Stimulated activated naive CD8-positive, alpha-beta T cell treated with anti-CD3 and anti-CD28 coated beads, Interleukin-15, Interleukin-2, amounts not matched to agents 100 ng/mL and 50 ng/mL, for 24 hours (primary cell): Measurements from ENCODE around the gene CCDC197.
A peak's percentile ranks its signal among the peaks of the same experiment; 100 is the strongest.

ENCODE experiments used
- H3K27ac Mint-ChIP-seq: one replicate; pipeline ENCODE4 v1.8.0; 2021; ENCODE audit warnings: mild to moderate bottlenecking, mixed read lengths
- H3K27me3 Mint-ChIP-seq: one replicate; pipeline ENCODE4 v1.8.0; 2021; ENCODE audit warnings: mixed read lengths
- H3K36me3 Mint-ChIP-seq: one replicate; pipeline ENCODE4 v1.8.0; 2021; ENCODE audit warnings: low read depth, mixed read lengths
- H3K4me1 Mint-ChIP-seq: one replicate; pipeline ENCODE4 v1.8.0; 2021; ENCODE audit warnings: low read depth, mixed read lengths
- H3K4me3 Mint-ChIP-seq: one replicate; pipeline ENCODE4 v1.8.0; 2021; ENCODE audit warnings: mild to moderate bottlenecking, mixed read lengths
- H3K9me3 Mint-ChIP-seq: one replicate; pipeline ENCODE4 v1.8.0; 2021; ENCODE audit warnings: mixed read lengths

Gene CCDC197

DNA sequence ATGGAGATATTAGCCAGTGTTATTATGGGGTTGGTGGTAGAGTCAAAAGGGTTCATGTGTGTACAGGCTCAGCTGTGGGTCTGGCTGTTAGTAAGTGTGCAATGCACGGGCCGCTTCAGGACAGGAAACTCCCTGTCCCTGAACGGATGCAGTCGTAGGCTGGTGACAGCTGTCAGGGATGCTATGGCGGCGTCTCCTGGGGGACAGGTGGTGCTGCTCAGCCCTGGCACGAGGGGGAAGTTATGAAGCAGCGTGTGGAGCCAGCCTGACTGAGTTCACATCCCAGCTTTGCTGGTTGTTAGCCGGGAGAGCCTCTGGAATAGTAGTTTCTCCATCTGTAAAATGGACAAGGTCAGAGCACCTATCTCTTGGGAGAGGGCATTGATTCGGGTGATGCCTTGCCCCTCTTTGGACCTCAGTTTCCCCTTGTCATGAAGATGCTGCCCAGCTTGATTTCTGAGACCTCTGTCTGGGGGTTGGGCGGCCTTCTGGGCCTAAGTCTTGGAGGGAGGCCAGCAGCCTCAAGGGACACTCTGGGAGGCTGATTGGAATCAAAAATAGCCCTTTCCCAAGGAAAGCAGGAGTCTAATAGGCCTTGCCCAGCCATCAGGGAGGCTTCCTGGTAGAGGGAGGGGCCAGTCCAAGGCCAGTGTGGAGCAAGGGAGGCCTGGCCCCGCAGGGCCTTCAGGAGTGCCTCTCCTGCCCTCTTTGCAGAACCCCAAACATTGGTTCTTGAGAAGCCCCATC is 27.8 kb upstream of the CCDC197 start:
- H3K27me3 Mint-ChIP-seq: no peaks in the 10 kb centered on the region
- no peak overlapping the region for H3K4me3 Mint-ChIP-seq
- H3K27ac Mint-ChIP-seq: no peak overlapping the region
- H3K4me1 Mint-ChIP-seq: peaks cover 88% of the 10 kb centered on the region
- peaks cover 6% of the 10 kb centered on the region for H3K9me3 Mint-ChIP-seq
- H3K36me3 Mint-ChIP-seq: no peaks in the 10 kb centered on the region

DNA sequence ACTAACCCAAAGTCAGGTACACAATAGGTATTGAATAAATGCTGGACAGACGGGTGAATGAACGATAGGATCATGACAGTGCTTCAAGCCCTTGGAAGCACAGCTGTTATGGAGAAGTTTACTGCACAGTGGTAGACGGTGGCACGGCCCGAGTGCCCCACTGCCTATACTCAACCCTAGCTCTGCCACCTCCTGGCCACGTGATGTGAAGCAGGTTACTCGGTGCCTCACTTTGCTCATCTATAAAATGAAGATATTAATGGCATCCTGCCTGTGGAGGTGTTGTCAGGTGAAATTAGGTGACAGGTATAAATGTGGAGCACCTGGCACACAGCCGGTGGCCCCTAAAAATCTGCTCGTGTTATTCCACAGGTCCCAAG is 26.5 kb upstream of the CCDC197 start:
- Mint-ChIP-seq H3K4me1 (peaks cover 90% of the 10 kb centered on the region), H3K4me3 (peak overlapping the region; percentile 82)

DNA sequence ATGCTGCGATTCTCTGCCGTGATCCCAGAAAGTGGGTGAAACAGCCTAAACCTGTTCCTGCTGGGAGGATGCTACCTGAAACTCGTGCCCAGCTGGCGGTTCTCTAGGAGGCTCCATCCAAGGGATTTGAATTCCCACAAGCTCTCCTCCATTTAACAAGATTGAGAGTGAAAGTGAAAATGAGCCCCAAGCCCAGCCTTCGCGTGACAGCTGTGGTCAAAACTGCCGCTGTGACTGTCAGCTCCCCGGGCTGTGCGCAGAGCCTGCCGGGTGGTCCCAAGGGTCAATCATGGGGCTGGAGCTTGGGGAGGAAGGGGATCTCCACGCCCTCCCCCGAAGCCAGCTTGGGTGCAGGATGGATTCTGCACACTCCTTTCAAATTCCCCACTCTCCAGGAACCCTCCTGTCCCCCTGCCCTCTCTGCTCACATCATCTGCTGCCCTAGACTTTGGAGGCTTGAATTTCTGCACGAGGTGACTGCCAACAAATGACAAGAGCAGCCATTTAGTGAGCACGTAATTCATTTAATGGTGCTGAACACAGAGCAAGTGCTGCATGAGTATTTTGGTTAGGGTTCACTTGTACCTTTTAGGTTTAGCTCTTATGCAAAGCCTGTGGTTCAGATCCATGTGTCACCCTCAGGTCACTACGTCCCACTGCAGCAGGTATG is 26.0 kb upstream of the CCDC197 start:
- Mint-ChIP-seq H3K4me3 (peak overlapping the region; percentile 82), H3K36me3 (peaks cover 6% of the 10 kb centered on the region), H3K27ac (peak overlapping the region; percentile 96), H3K27me3 (peaks cover 6% of the 10 kb centered on the region), H3K4me1 (peaks cover 90% of the 10 kb centered on the region), H3K9me3 (no peaks in the 10 kb centered on the region)

More for the DNA sequence above, 26.5 kb upstream of the CCDC197 start:
- Mint-ChIP-seq H3K9me3 (no peaks in the 10 kb centered on the region), H3K36me3 (peaks cover 1% of the 10 kb centered on the region), H3K27ac (peak overlapping the region; percentile 96), H3K27me3 (peaks cover 1% of the 10 kb centered on the region)

DNA sequence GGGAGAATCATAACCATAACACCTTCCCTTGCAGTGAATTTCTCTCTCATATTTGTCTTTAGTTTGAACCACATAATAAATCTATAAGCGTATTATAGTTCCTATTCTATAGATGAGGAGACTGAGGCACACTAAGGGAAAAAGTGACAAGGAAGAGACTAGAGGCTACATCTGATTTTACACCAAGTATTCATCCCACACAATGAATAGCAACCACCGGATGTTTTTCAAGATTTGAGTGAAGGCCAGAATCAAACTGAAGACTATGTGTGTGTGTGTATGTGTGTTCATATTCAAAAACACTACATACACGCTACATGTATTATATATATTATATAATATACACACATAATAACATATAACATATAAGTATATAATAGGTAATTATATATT is 25.5 kb upstream of the CCDC197 start:
- Mint-ChIP-seq H3K4me1 (peaks cover 90% of the 10 kb centered on the region), H3K27ac (peak overlapping the region; percentile 96), H3K27me3 (peaks cover 8% of the 10 kb centered on the region)

DNA sequence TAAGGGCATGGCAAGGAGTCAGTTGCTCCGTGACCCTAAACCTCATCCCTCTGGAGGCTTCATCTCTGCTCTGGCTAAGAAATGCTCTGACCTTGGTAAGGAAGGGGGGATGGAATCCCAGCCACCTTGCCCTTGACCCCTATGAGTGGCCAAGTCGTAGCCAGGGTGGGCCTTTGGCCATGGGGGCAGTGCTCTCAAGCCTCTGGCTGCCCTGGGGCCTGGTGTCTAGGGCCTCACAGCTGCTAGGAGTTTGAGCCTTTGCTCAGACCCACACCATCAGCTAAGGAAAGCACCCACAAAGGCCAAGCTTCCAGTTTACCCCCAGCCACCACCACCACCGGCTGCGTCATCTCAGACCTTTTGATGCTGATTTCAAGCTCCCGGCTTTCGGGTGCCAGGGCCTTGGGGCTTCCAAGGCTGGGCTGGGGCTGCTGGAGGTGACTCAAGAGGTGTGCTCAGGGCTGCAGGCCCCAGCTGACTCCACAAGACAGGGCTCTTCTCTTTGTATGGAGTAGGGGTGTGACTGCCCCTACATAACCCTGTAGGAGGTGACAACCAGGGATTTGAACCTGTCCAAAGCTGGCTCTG is 24.4 kb upstream of the CCDC197 start:
- H3K9me3 Mint-ChIP-seq: no peaks in the 10 kb centered on the region
- H3K36me3 Mint-ChIP-seq: peaks cover 18% of the 10 kb centered on the region
- H3K27ac Mint-ChIP-seq: peak overlapping the region; percentile 74
- H3K4me3 Mint-ChIP-seq: peak overlapping the region; percentile 31
- H3K4me1 Mint-ChIP-seq: peaks cover 90% of the 10 kb centered on the region
- peaks cover 13% of the 10 kb centered on the region for H3K27me3 Mint-ChIP-seq

More for the DNA sequence above, 25.5 kb upstream of the CCDC197 start:
- Mint-ChIP-seq H3K4me3 (peak overlapping the region; percentile 82), H3K36me3 (peaks cover 9% of the 10 kb centered on the region), H3K9me3 (no peaks in the 10 kb centered on the region)

DNA sequence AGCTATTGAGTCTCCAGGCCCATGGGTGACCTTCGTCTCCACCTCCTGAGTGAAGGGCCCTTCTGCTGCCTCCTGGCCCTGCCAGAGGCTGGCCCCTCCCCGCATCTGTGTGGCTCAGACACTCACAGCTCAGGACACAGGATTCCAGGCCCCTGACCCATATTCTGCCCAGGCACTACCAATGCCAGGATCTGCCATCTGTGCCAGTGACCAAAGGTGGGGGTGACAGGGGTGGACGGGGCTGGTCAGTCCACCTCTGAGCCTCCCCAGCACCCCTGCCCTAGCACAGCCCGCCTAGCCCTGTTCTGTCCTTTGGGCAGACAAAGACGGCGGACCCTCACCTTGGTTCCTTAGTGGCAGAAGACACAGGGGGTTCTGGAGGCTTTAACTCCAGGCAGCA is 23.5 kb upstream of the CCDC197 start:
- peaks cover 18% of the 10 kb centered on the region for H3K27me3 Mint-ChIP-seq
- peaks cover 27% of the 10 kb centered on the region for H3K36me3 Mint-ChIP-seq
- H3K4me3 Mint-ChIP-seq: no peak overlapping the region
- H3K9me3 Mint-ChIP-seq: no peaks in the 10 kb centered on the region
- H3K27ac Mint-ChIP-seq: no peak overlapping the region
- peaks cover 92% of the 10 kb centered on the region for H3K4me1 Mint-ChIP-seq

DNA sequence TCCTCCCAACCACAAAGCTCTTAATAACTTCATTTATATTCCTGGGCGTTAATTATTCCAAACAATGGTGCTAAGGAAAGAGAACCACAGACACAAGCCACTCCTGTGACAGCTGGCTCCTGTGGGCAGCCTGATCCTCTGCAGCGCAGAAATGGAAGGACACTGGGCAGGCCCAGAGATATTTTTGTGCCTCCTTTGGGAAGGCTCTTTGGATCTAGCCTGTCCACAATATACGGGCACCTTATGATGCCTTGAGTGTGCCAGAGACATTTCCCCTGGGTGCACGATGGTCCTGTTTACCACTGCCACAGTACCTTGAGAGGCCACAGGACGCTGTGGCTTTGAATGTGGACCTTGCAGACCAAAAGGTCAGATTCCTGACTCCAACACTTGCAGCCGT is 22.8 kb upstream of the CCDC197 start:
- Mint-ChIP-seq H3K4me1 (peaks cover 92% of the 10 kb centered on the region), H3K27ac (peak overlapping the region; percentile 49), H3K36me3 (peaks cover 27% of the 10 kb centered on the region)

DNA sequence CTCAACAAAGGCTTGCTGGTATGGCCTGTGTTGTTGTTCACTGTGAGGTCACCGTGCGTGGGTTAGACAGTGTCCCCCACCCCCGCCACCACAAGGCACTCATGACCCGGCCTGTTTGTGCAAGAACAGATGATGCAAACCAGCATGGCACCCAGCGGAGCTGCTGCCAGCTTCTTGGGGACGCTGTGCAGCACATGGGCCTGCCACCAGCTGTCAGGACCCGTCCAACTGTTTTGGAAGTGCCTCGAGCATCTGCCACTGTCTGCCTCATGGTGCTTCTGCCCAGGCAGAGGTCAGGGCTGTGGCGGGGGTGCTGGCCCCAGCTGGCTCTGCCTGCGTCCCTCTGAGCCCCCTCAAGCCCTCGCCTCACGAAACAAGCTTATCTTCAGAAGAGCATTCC is 22.3 kb upstream of the CCDC197 start:
- peak overlapping the region; percentile 49 for H3K27ac Mint-ChIP-seq
- H3K9me3 Mint-ChIP-seq: no peaks in the 10 kb centered on the region
- H3K4me1 Mint-ChIP-seq: peaks cover 95% of the 10 kb centered on the region
- H3K36me3 Mint-ChIP-seq: peaks cover 27% of the 10 kb centered on the region
- H3K4me3 Mint-ChIP-seq: no peak overlapping the region
- H3K27me3 Mint-ChIP-seq: peaks cover 18% of the 10 kb centered on the region

More for the DNA sequence above, 22.8 kb upstream of the CCDC197 start:
- Mint-ChIP-seq H3K4me3 (no peak overlapping the region), H3K9me3 (no peaks in the 10 kb centered on the region), H3K27me3 (peaks cover 18% of the 10 kb centered on the region)

DNA sequence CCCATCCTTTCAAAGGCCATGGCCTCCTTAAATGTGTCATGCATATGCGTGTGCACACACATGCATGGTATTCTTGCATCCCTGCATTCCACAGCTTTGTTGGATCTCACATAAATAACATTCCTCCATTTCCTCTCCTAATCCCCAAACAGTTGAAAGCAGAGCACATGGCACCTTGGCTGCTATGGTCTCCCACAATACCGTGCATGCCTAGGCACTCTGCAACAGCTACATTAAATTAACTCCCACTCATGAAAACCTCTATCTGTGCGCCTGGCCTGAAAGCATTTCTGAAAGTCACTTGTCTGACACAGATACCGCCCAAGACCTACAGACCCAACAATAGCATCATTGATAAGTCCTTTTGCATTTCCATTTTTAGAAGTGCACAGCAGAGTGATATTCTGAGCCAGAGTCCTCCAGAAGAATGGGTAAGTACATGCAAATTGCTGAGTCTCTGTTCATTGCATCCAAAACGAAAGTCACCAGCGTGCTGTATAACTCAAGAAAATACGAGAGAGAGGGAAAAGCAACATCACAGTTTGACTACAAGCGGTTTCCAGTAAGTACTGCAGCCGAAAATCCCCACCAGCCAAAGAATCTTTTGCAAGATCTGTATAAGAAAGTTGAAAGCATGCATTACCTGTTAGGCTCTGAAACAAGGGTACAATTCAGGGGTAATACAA is 21.2 kb upstream of the CCDC197 start:
- Mint-ChIP-seq H3K27ac (peak overlapping the region; percentile 96), H3K9me3 (no peaks in the 10 kb centered on the region), H3K27me3 (peaks cover 18% of the 10 kb centered on the region), H3K4me3 (peak overlapping the region; percentile 42), H3K36me3 (peaks cover 32% of the 10 kb centered on the region), H3K4me1 (peaks cover 95% of the 10 kb centered on the region)

DNA sequence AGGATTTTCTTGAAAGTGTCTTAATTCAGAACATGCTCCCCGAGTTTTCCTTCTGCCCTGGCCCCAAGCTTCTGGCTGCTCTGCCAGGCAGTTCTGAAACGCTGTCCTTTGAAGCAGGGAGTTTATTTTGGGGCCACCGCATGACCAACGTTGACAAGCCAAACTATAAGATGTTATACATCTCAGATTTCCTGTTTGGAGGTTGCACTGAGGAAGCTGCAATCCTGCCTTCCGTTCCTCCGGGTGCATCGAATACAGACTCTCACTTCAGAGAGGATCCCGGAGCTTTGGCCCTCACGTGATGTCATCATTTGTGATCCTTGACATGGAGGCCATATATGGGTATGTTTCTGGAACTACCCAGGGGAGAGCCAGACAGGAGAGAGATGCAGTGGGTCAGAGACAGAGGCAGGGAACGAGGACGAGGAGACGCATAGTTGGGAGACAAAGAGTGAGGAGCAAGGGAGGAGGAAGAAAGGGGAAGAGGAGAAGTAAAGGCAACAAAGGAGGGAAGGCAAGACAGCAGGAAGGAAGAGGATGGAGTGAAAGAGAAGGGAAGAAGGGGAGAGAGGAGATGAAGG is 20.5 kb upstream of the CCDC197 start, which contains the start of gene ASB2:
Gene ASB2, minus strand, starts transcription at position 94 of the 581 bp plus-strand sequence. CDS start 12,031 bp downstream, outside the sequence.
- Mint-ChIP-seq H3K27me3 (peaks cover 18% of the 10 kb centered on the region), H3K27ac (peak within 1 kb of the TSS; percentile 96), H3K9me3 (no peaks in the 10 kb centered on the region), H3K4me3 (peak within 1 kb of the TSS; percentile 42), H3K4me1 (peaks cover 90% of the 10 kb centered on the region), H3K36me3 (peaks cover 32% of the 10 kb centered on the region)

DNA sequence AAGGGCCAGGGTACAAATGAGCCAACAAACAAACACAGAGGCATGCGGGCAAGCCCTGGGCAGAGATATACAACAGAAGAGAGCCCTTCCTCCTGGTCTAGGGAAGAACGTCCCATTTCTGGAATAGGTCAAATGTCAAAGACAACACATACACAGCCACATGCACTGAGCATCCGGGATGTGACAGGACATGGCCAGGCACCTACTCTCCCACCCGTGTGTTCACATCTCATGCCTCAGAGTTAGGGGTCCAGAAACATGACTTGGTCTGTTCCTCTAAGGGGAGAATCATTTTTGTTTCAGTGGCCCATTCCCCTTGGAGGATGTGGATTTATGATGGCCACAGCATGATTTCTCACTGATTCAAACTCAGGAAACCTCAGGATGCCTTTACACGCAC is 19.9 kb upstream of the CCDC197 start:
- Mint-ChIP-seq H3K4me1 (peaks cover 84% of the 10 kb centered on the region), H3K27me3 (peaks cover 18% of the 10 kb centered on the region), H3K27ac (peak overlapping the region; percentile 96), H3K36me3 (peaks cover 32% of the 10 kb centered on the region), H3K4me3 (peak overlapping the region; percentile 27), H3K9me3 (no peaks in the 10 kb centered on the region)

DNA sequence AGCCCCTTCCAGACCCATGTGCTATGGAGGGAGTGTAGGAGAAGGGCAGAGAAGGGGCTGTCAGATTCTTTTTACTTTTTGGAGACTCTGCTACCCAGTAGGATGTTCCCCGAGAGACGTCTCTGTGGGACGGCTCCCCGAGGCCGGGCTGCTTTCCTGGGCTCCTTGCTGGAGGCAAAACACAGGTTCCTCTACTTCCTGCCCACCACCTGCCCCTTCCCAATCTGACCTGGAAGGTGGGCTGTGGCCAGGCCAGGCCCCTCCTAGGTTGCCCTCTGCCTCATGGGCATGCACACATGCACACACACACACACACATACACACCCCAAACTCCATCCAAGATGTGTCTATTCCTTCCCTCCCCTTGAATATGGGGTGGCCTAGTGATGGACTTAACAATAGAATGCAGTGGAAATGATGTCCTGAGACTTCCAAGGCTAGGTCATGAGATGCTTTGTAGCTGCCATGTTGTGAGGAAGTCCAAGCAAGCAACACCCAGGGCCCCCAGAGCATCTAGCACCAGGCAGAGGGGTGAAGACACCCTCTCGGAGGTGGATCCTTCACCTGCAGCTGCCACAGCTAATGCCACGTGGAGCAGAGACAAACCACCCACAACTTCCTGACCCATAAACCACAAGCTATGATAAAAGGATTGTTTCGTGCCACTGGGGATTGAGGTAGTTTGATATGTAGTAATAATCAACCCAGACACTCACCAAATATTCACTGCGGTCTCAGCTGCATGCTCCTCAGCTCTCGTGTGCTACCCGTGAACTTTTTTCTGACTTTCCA is 19.1 kb upstream of the CCDC197 start:
- H3K4me1 Mint-ChIP-seq: peaks cover 77% of the 10 kb centered on the region
- H3K27ac Mint-ChIP-seq: peak overlapping the region; percentile 96
- peaks cover 32% of the 10 kb centered on the region for H3K36me3 Mint-ChIP-seq
- peaks cover 18% of the 10 kb centered on the region for H3K27me3 Mint-ChIP-seq
- H3K4me3 Mint-ChIP-seq: peak overlapping the region; percentile 65
- no peaks in the 10 kb centered on the region for H3K9me3 Mint-ChIP-seq

DNA sequence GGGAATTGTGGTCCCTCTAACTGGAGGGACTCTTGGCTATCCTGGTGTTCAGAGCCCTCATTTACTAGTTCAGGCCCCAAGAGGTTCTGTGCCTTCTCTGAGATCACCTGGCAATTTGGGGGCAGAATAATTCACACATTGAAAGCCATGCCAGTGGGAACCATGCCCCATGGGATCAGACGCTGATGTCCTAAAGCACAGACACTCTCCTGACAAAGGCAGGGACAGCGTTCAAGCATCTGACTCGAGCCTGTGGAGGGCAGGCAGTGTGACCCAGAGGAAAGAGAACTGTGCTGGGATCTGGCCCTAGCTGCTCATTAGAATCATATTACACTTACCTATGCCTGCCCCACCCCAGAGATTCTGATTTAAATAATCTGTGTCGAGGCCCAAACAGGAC is 18.4 kb upstream of the CCDC197 start:
- Mint-ChIP-seq H3K27me3 (peaks cover 18% of the 10 kb centered on the region), H3K36me3 (peaks cover 32% of the 10 kb centered on the region), H3K4me1 (peaks cover 70% of the 10 kb centered on the region), H3K4me3 (peak overlapping the region; percentile 65), H3K27ac (peak overlapping the region; percentile 96), H3K9me3 (no peaks in the 10 kb centered on the region)
